NT2/D1 (cell line): ENCODE measurements around the gene CIDEA.

Source experiments
- SUZ12 ChIP-seq: IDR thresholded peaks from 2 replicates; pipeline ENCODE4 v1.6.1; 2011; ENCODE audit not compliant: insufficient read length, insufficient read depth; ENCODE audit errors: extremely low read depth
- ZNF274 ChIP-seq: IDR thresholded peaks from 2 replicates; pipeline ENCODE4 v1.6.1; 2011; ENCODE audit warnings: mild to moderate bottlenecking, low read depth, low read length

DNA sequence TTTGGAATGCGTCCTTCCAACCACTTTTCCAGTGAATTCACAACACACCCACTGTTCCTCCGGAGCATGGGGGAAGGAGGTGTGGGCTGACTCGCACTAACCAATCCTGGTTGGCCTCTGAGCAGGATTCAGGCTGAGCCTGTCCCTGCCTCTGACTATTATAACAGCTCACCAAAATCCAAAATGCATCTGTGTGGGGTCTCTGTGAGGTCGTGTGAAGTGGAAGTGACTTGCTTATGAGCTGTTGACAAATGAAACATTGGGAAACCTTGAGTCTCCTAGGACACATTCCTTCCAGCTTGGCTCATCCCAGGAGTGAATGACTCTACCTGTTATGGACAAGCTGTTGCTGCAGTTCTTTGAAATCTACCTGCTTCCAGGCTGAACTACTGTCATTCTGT is 1.5 kb downstream of the CIDEA start:
- TF ChIP-seq SUZ12 = no peak
- no peak for TF ChIP-seq ZNF274
